ENCODE data around the gene ATAD5.
"Not testable (repeated sequence)": the region's sequence is repeated elsewhere in the genome, so short reads cannot be mapped to it uniquely, and the experiment has no call there.

DNA sequence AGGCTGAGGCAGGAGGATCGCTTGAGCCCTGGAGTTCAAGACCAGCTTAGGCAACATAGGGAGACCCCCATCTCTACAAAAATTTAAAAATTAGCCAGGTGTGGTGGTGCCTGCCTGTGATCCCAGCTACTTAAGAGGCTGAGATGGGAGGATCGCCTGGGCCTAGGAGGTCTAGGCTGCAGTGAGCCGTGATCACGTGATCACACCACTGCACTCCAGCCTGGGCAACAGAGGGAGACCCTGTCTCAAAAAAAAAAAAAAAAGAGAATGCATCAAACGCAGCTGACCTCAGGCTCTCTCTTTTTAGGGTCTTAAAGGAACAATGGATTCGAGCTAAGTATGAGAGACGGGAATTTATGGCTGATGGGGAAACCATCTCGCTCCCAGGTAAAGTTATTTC is 99.8 kb downstream of the ATAD5 start:
- TF ChIP-seq POLR2AphosphoS5 (IDR thresholded peaks at IDR 0.05; ENCODE audit: borderline replicate concordance, low read depth, low read length); EZH2 (IDR thresholded peaks at IDR 0.05); FOXP2 (optimal IDR thresholded peaks at IDR 0.05; ENCODE audit: control extremely low read depth, extremely low read length, insufficient read depth): not testable (repeated sequence)
